ENCODE data around the gene PRMT9.

PRMT9 gene

GRCh38 chr4:147591106-147591505 is 92.9 kb downstream of the PRMT9 start:
- H3K36me3 ChIP-seq (ENCODE audit: insufficient read depth, low read length): no peaks in the 10 kb centered on the region
- no peaks in the 10 kb centered on the region for H3K9me3 ChIP-seq (ENCODE audit: low read length)
- no peaks in the 10 kb centered on the region for H3K4me1 ChIP-seq (ENCODE audit: insufficient read depth, low read length)
- no peak overlapping the region for H3K27ac ChIP-seq (ENCODE audit: low read depth, low read length)
- H3K4me3 ChIP-seq (ENCODE audit: low read depth in 1 of 2, low read length in 2 of 2): no peak overlapping the region
- H3K27me3 ChIP-seq (ENCODE audit: control insufficient read depth in 1 of 2, insufficient read depth in 2 of 2, low read length in 2 of 2): no peaks in the 10 kb centered on the region
- no peak overlapping the region for H3K9ac ChIP-seq (ENCODE audit: low read length)

GRCh38 chr4:147590249-147590920 is 93.6 kb downstream of the PRMT9 start:
- Histone ChIP-seq H3K4me3 (ENCODE audit: low read depth in 1 of 2, low read length in 2 of 2) (no peak overlapping the region), H3K36me3 (ENCODE audit: insufficient read depth, low read length) (no peaks in the 10 kb centered on the region), H3K9ac (ENCODE audit: low read length) (no peak overlapping the region), H3K27ac (ENCODE audit: low read depth, low read length) (no peak overlapping the region), H3K4me1 (ENCODE audit: insufficient read depth, low read length) (no peaks in the 10 kb centered on the region), H3K9me3 (ENCODE audit: low read length) (no peaks in the 10 kb centered on the region), H3K27me3 (ENCODE audit: control insufficient read depth in 1 of 2, insufficient read depth in 2 of 2, low read length in 2 of 2) (no peaks in the 10 kb centered on the region)

GRCh38 chr4:147589586-147589985 is 94.4 kb downstream of the PRMT9 start:
- Histone ChIP-seq H3K27ac (ENCODE audit: low read depth, low read length) (no peak overlapping the region), H3K4me3 (ENCODE audit: low read depth in 1 of 2, low read length in 2 of 2) (no peak overlapping the region), H3K27me3 (ENCODE audit: control insufficient read depth in 1 of 2, insufficient read depth in 2 of 2, low read length in 2 of 2) (no peaks in the 10 kb centered on the region), H3K4me1 (ENCODE audit: insufficient read depth, low read length) (no peaks in the 10 kb centered on the region), H3K36me3 (ENCODE audit: insufficient read depth, low read length) (no peaks in the 10 kb centered on the region), H3K9ac (ENCODE audit: low read length) (no peak overlapping the region), H3K9me3 (ENCODE audit: low read length) (no peaks in the 10 kb centered on the region)
